CD4-positive, alpha-beta memory T cell (primary cell): ENCODE results near the gene HOXD12. TPM values are rescaled to one million over a fixed set of nuclear protein-coding genes. Genes with fewer than 3 reads are reported as not detected.

ENCODE experiments used
- CTCF ChIA-PET: fragments of 350-600 bp; sonication (Branson Sonifier 250); formaldehyde crosslinking; loops from one replicate; lab custom pipeline; 2021; ENCODE audit warnings: inconsistent platforms; ENCODE audit not compliant: partially characterized antibody; lab: Charles Lee
- POLR2A ChIA-PET: fragments of 350-600 bp; sonication (Branson Sonifier 250); formaldehyde crosslinking; loops from one replicate; lab custom pipeline; 2021; ENCODE audit not compliant: partially characterized antibody; lab: Charles Lee
- DNase-seq, 5 donors: peaks; one replicate each; pipeline versions ENCODE4 v3.0.0 to v3.0.0-alpha.2; 2020 to 2022; ENCODE audit warnings: mixed read lengths in 1 of 5
- H3K27ac ChIP-seq: one replicate; pipeline ENCODE4 v1.7.0; 2013; ENCODE audit warnings: low read depth, low read length
- H3K27me3 ChIP-seq: 2 replicates; pipeline ENCODE4 v1.7.0; 2013; ENCODE audit warnings: mild to moderate bottlenecking, low read length, moderate library complexity; ENCODE audit not compliant: insufficient read depth
- H3K36me3 ChIP-seq: 2 replicates; pipeline ENCODE4 v1.7.0; 2013; ENCODE audit warnings: mild to moderate bottlenecking, low read length, moderate library complexity; ENCODE audit not compliant: insufficient read depth
- H3K4me1 ChIP-seq: 2 replicates; pipeline ENCODE4 v1.7.0; 2013; ENCODE audit warnings: mild to moderate bottlenecking, low read length, moderate library complexity; ENCODE audit not compliant: insufficient read depth
- H3K4me3 ChIP-seq, 2 donors: one replicate each; pipeline ENCODE4 v1.7.0; 2013; ENCODE audit warnings: low read length in 2 of 2, mild to moderate bottlenecking in 1 of 2
- H3K9me3 ChIP-seq, 2 donors: one replicate each; pipeline ENCODE4 v1.7.0; 2013; ENCODE audit warnings: low read length in 2 of 2, control low read depth in 1 of 2; ENCODE audit not compliant: control insufficient read depth in 1 of 2
- H3K27ac Mint-ChIP-seq, 7 donors: one replicate each; pipeline ENCODE4 v1.8.0; 2020 to 2021; ENCODE audit warnings: mixed read lengths in 7 of 7, mild to moderate bottlenecking in 6 of 7, inconsistent platforms in 3 of 7, moderate library complexity in 3 of 7
- H3K27me3 Mint-ChIP-seq, 2 donors: one replicate each; pipeline ENCODE4 v1.8.0; 2020 to 2021; ENCODE audit warnings: mixed read lengths in 2 of 2
- H3K36me3 Mint-ChIP-seq, 2 donors: one replicate each; pipeline ENCODE4 v1.8.0; 2020 to 2021; ENCODE audit warnings: mixed read lengths in 2 of 2, inconsistent platforms in 1 of 2, mild to moderate bottlenecking in 1 of 2
- H3K4me1 Mint-ChIP-seq, 4 donors: one replicate each; pipeline ENCODE4 v1.8.0; 2020 to 2021; ENCODE audit warnings: mixed read lengths in 4 of 4, mild to moderate bottlenecking in 1 of 4
- H3K4me3 Mint-ChIP-seq, 8 donors: one replicate each; pipeline ENCODE4 v1.8.0; 2020 to 2021; ENCODE audit warnings: mixed read lengths in 8 of 8, mild to moderate bottlenecking in 7 of 8, moderate library complexity in 6 of 8, inconsistent platforms in 3 of 8
- H3K9me3 Mint-ChIP-seq, 8 donors: one replicate each; pipeline ENCODE4 v1.8.0; 2020 to 2021; ENCODE audit warnings: mixed read lengths in 8 of 8, mild to moderate bottlenecking in 5 of 8, inconsistent platforms in 3 of 8, moderate library complexity in 1 of 8
- intact Hi-C: fragments of 100-400 bp; cut with micrococcal nuclease; formaldehyde crosslinking; loops from one replicate; pipeline ENCODE4 v1.15.1; 2023
- polyA plus RNA-seq, 2 donors: library from polyadenylated mRNA; unstranded; fragments of 300-500 nt; fragmentation: Illumina TruSeq; gene quantifications; one replicate each; pipeline ENCODE4 v1.2.3, GENCODE V29; 2021
- total RNA-seq, 2 experiments: library from RNA; stranded (reverse); gene quantifications; one replicate each; pipeline ENCODE4 v1.2.3, GENCODE V29; 2021

Gene HOXD12
- total and polyA plus RNA-seq, 4 experiments from 2014 or later = not detected

DNA sequence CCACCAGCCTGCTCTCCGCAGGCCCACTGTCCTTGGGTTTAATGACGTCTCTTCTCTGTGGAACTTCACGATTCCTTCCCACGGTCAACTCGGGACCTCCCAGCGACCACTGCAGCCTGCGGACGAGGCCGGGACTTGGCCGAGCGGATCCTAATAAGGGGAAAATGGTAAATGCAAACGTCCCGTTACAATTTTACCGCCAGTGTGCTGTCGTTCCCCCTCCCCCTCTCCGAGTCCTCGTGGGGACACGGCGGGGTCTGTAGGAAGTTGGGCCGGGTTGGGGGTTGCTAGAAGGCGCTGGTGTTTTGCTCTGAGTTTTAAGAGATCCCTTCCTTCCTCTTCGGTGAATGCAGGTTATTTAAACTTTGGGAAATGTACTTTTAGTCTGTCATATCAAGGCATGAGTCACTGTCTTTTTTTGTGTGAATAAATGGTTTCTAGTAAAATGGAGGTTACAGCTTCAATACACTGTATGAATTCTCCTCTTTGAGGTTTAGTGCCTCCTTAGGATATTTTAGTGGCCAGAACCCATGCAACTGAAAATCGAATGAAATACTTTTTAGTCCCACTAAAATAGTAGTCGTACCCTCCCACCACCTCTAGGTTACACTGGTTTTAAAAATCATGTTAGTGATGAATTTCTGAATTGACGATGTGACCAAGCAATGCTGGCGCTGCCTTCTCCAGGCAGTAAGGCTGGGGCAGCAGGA lies 9.8 kb downstream of the HOXD12 start:
- Mint-ChIP-seq H3K27me3 (peaks cover 71 to 78% of the 10 kb centered on the region in 2 donors), H3K27ac (peak overlapping the region in 4 of 7 donors; percentile 23 to 63 (median 50)), H3K4me3 (peak overlapping the region in 7 of 8 donors; percentile 2 to 61 (median 55)), H3K9me3 (peaks cover 0 to 31% (median 20%) of the 10 kb centered on the region in 8 donors), H3K4me1 (peaks cover 10 to 42% (median 27%) of the 10 kb centered on the region in 4 donors), H3K36me3 (no peaks in the 10 kb centered on the region)
- DNase-seq = no peak
- intact Hi-C loops = no loop called here
- ChIA-PET CTCF (interaction anchor here (3.4 kb wide), 1 partner anchor 18 kb away, joined by 12 read pairs; no protein-coding TSS in a partner anchor), POLR2A (interaction anchor here (1.9 kb wide), 1 partner anchor 11 kb away, joined by 4 read pairs; no protein-coding TSS in a partner anchor)
- Histone ChIP-seq H3K4me3 (no peak overlapping the region), H3K4me1 (peaks cover 10% of the 10 kb centered on the region), H3K36me3 (no peaks in the 10 kb centered on the region), H3K27me3 (peaks cover 76% of the 10 kb centered on the region), H3K27ac (no peak overlapping the region), H3K9me3 (no peaks in the 10 kb centered on the region)

GRCh38 chr2:176109946-176110345 lies 10.4 kb downstream of the HOXD12 start:
- H3K4me3 Mint-ChIP-seq = peak overlapping the region in 2 of 8 donors; percentile 4 to 55
- CTCF ChIA-PET = interaction anchor here (1.3 to 3.4 kb wide), 4 partner anchors 12 to 17 kb away, joined by 3 to 12 read pairs (median 4); no protein-coding TSS in a partner anchor
- Histone ChIP-seq H3K4me3 (no peak overlapping the region), H3K9me3 (no peaks in the 10 kb centered on the region), H3K36me3 (no peaks in the 10 kb centered on the region), H3K4me1 (peaks cover 10% of the 10 kb centered on the region), H3K27me3 (peaks cover 73% of the 10 kb centered on the region), H3K27ac (no peak overlapping the region)
- intact Hi-C loops = loop anchor here (5.0 kb wide), 1 partner anchor 33 kb away; no protein-coding TSS in a partner anchor
- peaks cover 67 to 77% of the 10 kb centered on the region in 2 donors for H3K27me3 Mint-ChIP-seq
- peak overlapping the region in 1 of 7 donors; percentile 63 for H3K27ac Mint-ChIP-seq
- POLR2A ChIA-PET = interaction anchor here (0.5 to 1.9 kb wide), 3 partner anchors 11 to 943 kb away, joined by 3 to 4 read pairs (median 3); no protein-coding TSS in a partner anchor
- H3K4me1 Mint-ChIP-seq = peaks cover 10 to 38% (median 24%) of the 10 kb centered on the region in 4 donors
- peaks cover 0 to 32% (median 20%) of the 10 kb centered on the region in 8 donors for H3K9me3 Mint-ChIP-seq
- no peaks in the 10 kb centered on the region for H3K36me3 Mint-ChIP-seq
- no peak for DNase-seq

DNA sequence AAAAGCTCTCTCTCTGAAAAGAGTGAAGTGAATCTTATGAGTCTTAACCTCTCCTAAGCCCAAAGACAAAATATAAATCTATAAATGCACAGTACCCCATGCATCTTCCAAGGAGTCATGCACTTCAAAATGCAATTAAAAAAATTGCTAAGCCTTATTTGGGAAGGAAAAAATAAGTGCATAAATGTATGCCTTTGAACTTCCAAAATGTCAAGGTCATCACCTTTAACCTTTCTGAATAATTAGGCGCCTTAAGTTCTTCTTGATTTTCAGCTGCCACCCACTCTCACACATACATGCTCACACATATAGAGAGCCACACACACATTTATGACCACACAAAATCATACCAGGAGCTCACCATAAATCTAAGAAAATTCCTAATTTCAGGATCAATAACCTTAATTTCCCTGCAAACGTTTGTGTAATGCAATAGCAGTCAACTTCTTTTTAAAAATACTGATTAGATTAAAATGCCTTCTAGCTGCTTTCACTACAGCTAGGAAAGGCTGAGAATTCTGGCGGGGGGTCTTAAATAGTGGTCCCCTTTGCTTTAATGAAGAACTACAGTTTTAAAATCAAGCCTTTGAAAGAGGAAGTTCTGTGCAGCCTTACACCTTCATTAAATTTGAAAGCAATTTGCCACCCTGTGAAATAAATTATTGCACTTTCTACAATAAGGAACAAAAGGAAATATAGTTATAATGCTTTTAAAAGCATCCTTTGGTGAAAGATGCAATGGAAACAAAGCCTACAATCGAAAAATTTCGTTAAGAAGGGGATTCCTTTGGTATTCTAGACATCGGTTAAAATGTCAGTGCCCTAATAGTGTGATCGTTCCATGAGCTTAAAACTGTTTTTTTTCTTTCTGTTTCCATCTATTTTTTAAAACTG lies 11.1 kb downstream of the HOXD12 start:
- no peaks in the 10 kb centered on the region for H3K36me3 ChIP-seq
- H3K4me3 ChIP-seq = no peak overlapping the region
- no peaks in the 10 kb centered on the region for H3K36me3 Mint-ChIP-seq
- peak overlapping the region in 4 of 7 donors; percentile 57 to 81 (median 70) for H3K27ac Mint-ChIP-seq
- no peaks in the 10 kb centered on the region for H3K9me3 ChIP-seq
- peaks cover 10 to 30% (median 21%) of the 10 kb centered on the region in 4 donors for H3K4me1 Mint-ChIP-seq
- CTCF ChIA-PET = interaction anchor here (1.2 to 3.4 kb wide), 6 partner anchors 9 to 526 kb away, joined by 3 to 12 read pairs (median 4); no protein-coding TSS in a partner anchor
- no peak for DNase-seq
- H3K27me3 ChIP-seq = peaks cover 68% of the 10 kb centered on the region
- peak overlapping the region in 3 of 8 donors; percentile 17 to 29 (median 26) for H3K4me3 Mint-ChIP-seq
- H3K27ac ChIP-seq = no peak overlapping the region
- peaks cover 0 to 32% (median 20%) of the 10 kb centered on the region in 8 donors for H3K9me3 Mint-ChIP-seq
- intact Hi-C loops = loop anchor here (5.0 kb wide), 1 partner anchor 33 kb away; no protein-coding TSS in a partner anchor
- POLR2A ChIA-PET = interaction anchor here (0.5 to 1.9 kb wide), 3 partner anchors 10 to 943 kb away, joined by 3 to 4 read pairs (median 3); no protein-coding TSS in a partner anchor
- peaks cover 64 to 73% of the 10 kb centered on the region in 2 donors for H3K27me3 Mint-ChIP-seq
- H3K4me1 ChIP-seq = peaks cover 10% of the 10 kb centered on the region

GRCh38 chr2:176111309-176111663 lies 11.7 kb downstream of the HOXD12 start:
- POLR2A ChIA-PET = interaction anchor here (1.9 kb wide), 1 partner anchor 9 kb away, joined by 4 read pairs; no protein-coding TSS in a partner anchor
- peaks cover 0 to 32% (median 20%) of the 10 kb centered on the region in 8 donors for H3K9me3 Mint-ChIP-seq
- H3K4me1 Mint-ChIP-seq = peaks cover 8 to 24% (median 15%) of the 10 kb centered on the region in 4 donors
- no peak overlapping the region for H3K27ac ChIP-seq
- H3K4me3 Mint-ChIP-seq = peak overlapping the region in 4 of 8 donors; percentile 17 to 32 (median 27)
- H3K27me3 ChIP-seq = peaks cover 65% of the 10 kb centered on the region
- H3K9me3 ChIP-seq = no peaks in the 10 kb centered on the region
- H3K27me3 Mint-ChIP-seq = peaks cover 62 to 68% of the 10 kb centered on the region in 2 donors
- H3K4me1 ChIP-seq = peaks cover 9% of the 10 kb centered on the region
- CTCF ChIA-PET = interaction anchor here (1.2 to 3.4 kb wide), 5 partner anchors 9 to 526 kb away, joined by 3 to 12 read pairs (median 4); no protein-coding TSS in a partner anchor
- no peak for DNase-seq
- H3K36me3 Mint-ChIP-seq = no peaks in the 10 kb centered on the region
- intact Hi-C loops = loop anchor here (5.0 kb wide), 1 partner anchor 34 kb away; no protein-coding TSS in a partner anchor
- no peak overlapping the region for H3K4me3 ChIP-seq
- peak overlapping the region in 4 of 7 donors; percentile 57 to 81 (median 70) for H3K27ac Mint-ChIP-seq
- no peaks in the 10 kb centered on the region for H3K36me3 ChIP-seq

- Mint-ChIP-seq H3K36me3 (no peaks in the 10 kb centered on the region), H3K4me1 (peaks cover 6 to 22% (median 14%) of the 10 kb centered on the region in 4 donors), H3K4me3 (no peak overlapping the region), H3K27ac (peak overlapping the region in 4 of 7 donors; percentile 48 to 81 (median 70)), H3K27me3 (peaks cover 66 to 72% of the 10 kb centered on the region in 2 donors), H3K9me3 (peaks cover 0 to 36% (median 23%) of the 10 kb centered on the region in 8 donors)
- H3K36me3 ChIP-seq = no peaks in the 10 kb centered on the region
- DNase-seq = no peak
- no peaks in the 10 kb centered on the region for H3K9me3 ChIP-seq
- intact Hi-C loops = loop anchor here (5.0 kb wide), 1 partner anchor 35 kb away; no protein-coding TSS in a partner anchor
- H3K27me3 ChIP-seq = peaks cover 67% of the 10 kb centered on the region
- peaks cover 6% of the 10 kb centered on the region for H3K4me1 ChIP-seq
- H3K4me3 ChIP-seq = no peak overlapping the region
- ChIA-PET POLR2A (no interaction called here), CTCF (interaction anchor here (1.2 to 3.4 kb wide), 2 partner anchors 15 to 525 kb away, joined by 4 to 12 read pairs; no protein-coding TSS in a partner anchor)
- H3K27ac ChIP-seq = no peak overlapping the region
These were observed 12.3 kb downstream of the HOXD12 start for GRCh38 chr2:176111846-176112374.
